Kidney capillary endothelial cell (primary cell): Measurements from ENCODE around the gene SLN.
"Not testable (repeated sequence)": the region's sequence is repeated elsewhere in the genome, so short reads cannot be mapped to it uniquely, and the experiment has no call there.

Experiments used
- DNase-seq: peaks from one replicate; pipeline ENCODE4 v3.0.0-alpha.2; 2018; ENCODE audit warnings: low spot score

SLN gene

DNA sequence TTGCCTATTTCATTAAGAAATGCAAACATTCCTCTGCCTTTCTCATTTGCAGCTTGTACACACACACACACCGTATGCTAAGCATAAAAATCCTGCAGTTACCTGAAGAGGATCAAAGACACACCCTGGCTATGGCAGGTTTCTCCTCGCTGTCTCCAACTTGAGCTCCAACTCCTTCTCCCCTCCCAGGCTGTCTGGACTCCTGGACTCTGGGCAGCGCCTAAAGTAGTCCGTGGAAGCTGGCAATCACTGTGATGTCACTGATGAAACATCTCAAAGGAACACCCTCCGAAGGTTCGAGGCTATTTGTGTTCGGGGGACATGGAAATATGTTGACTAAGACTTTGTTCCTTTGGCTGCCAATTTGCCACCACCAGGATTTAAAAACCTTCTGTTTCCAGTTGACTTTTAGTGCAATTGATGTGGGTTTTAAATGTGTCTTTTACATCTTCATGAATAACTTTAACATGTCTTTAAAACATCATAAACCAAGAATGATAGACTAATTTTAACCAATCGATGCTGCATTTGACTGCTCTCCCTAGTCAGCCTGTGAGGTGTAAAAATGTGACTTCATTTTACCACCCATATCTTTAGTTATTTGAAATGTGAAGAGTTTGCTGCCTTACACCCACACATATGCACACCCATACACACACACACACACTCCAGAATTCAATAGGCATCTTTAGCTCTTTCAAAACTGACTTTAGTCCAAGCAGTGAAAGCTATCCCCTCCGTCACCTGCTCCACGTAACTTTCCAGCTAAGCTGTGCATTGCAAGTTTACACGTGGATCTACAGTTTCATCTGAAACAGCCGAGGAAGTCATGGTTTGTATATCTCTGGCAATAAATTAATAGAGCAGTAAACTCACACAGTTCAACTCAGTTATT lies at the start of gene SLN:
TSS of gene SLN (minus strand) at position 196 of the 895 bp plus-strand sequence.
- DNase-seq, result no peak

- not testable (repeated sequence) for DNase-seq
Measured at GRCh38 chr11:107758719-107759355, 47.0 kb upstream of the SLN start.

GRCh38 chr11:107757661-107758060 lies 45.8 kb upstream of the SLN start:
- no peak for DNase-seq

- DNase-seq, result no peak
Measured at GRCh38 chr11:107756553-107756952, 44.7 kb upstream of the SLN start.

DNA sequence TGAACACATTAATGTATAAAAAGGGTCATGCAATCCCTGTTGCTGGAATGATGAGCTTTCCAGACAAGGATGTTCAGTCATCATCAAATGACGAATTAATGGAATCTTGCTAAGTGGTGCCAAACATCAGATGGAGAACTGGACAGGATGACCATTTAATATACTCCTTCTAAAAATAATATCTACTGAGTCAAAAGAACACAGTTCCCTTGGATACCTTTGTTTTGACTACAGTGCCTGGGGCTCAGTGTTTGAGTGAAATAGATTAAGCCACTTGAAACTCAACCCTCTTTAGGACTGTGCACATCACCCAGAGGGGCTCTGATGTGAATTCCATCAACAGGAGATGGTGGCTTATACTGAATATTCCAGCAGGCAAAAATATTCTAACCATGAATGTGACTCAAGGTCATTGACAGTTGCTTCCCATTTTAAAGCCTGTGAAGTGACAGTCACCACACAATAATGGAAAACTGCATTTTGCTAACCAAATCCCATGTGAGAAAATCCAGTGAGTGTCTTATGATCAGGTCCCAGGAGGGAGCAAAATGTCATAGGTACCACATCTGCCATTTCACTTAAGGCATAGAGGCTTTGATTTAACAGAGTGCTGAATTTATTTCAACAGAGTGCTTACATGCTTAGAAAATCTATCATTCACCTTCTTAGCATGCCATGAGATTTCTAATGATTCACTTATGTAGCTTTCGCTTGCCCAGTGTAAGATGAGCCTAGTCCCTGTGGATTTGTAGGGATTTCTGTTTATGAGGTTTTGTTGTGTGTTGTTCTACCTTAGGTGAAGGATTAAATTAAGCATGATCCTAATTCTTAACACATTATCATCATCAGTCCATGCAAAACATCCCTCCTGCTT lies 41.3 kb upstream of the SLN start:
- DNase-seq, result no peak

GRCh38 chr11:107752508-107752907 lies 40.7 kb upstream of the SLN start:
- no peak for DNase-seq

DNA sequence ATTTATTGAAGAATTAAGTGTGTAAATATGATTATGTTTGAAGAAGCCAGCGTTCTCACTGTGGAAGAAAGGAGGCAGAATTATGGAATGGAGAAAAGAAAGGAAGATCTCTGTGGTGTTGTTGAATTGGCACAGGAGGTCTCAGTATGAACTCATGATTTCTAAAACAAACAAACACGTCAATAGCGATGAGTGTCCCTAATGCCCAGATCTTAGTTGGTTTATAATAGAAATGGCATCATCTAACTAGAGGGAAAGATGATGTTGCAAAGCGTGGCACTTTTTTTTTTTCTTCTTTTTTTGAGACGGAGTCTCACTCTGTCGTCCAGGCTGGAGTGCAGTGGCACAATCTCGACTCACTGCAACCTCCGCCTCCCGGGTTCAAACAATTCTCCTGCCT lies 39.2 kb upstream of the SLN start:
- DNase-seq, result no peak

DNA sequence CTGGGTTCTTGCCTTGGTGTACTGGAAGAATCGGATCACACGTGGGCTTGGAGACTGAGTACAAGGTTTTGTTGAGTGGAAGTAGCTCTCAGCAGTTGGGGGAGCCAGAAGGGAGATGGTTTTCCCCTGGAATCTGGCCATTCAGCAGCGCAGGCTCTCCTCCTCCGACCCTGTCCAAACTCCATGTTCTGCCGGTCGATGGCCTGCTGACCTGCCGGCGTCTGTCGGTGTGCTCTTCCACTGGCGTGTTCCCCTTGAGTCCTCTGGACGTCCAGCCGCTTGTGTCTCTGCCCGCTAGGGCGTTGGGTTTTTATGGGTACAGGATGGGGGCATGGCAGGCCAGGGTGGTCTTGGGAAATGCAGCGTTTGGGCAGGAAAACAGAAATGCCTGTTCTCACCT lies 38.5 kb upstream of the SLN start:
- DNase-seq, result no peak

DNA sequence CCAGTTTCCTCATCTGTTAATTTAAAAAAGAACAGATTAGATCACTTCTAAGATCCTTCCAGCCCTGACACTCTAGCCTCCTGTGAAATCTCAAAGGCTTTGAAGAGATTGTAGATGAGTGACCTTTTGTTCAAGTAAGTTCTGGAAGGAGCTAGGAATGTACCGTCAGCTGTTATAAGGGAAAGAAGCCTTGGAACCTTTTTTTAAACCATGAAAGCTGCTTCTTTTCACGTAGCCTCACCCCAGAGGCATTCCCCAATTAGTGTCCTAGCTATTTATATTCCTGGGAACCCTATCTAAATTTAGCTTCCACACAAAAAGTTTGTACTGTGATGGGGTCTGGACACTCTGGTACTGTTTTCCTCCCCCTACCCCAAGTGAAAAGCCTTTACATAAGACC lies 35.8 kb upstream of the SLN start:
- no peak for DNase-seq

DNA sequence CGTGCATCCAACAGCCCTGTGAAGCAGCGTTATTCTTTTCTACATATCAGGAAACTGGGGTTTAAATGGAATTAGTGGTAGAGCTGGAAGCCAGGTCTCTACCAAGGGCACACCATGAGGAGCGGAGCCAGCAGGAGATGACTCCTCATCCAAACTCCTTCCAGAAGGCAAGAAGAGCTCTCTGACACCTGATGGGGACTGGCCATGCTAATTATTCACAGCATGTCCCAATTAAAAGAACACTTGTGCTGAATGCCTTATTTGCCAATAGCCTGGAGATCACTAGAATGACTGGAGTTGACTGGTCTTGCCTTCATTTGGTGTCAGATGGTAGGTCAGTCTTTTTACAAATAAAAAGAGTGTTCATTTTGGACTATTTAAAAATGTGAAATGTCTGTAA lies 32.9 kb upstream of the SLN start:
- no peak for DNase-seq

GRCh38 chr11:107743191-107743590 lies 31.3 kb upstream of the SLN start:
- no peak for DNase-seq

DNA sequence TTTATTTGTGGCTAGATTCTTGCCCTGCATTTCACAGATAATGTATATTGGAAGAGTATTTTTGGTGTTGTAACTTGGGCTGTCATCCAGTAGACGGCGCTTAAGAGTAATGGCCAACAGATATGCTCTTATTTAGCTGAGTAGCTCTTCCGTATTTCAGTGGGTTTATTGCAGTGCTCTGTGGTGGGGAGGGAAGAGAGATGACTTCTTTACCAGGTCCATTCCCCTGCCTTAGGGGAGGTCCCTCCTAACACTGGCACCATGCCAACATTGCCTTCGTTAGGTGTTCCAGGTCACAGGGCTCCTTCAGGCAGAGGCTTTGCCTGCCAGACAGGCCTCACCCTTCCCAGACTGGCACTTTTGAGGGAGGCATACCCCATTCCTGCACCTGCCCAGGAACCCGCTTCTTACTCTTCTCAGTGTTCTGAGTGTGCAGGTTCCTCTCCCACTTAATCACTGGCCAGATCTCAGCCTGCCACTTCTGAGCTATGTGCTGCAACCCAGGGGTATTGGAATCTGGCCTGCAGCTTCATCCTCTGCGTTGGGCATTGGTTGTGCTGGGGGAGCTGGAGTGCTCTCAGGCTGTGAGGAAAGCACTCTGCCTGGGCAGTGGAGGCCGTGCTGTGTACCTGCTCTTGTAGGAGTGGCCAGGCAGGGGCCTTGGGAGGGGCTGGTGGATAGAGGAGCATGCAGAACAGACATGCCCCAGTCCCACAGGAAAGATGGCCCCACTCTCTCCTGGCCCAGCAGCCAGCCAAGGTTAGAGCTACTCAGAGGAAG lies 29.4 kb upstream of the SLN start:
- DNase-seq, result peak; percentile 23

DNA sequence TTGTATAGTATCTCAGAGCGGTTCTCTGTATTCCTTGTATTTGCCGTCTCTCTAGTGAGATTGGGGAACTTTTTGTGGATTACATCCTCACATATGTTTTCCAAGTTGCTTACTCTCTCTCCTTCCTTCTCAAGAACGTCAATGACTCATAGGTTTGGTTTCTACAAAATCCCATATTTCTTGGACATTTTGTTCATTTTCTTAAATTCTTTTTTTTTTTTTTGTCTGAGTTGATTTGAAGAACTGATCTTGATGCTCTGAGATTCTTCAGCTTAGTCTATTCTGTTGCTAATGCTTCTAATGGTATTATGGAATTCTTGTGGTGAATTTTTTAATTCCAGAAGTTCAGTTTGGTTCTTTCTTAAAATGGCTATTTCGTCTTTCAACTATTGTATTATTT lies 28.4 kb upstream of the SLN start:
- no peak for DNase-seq

DNA sequence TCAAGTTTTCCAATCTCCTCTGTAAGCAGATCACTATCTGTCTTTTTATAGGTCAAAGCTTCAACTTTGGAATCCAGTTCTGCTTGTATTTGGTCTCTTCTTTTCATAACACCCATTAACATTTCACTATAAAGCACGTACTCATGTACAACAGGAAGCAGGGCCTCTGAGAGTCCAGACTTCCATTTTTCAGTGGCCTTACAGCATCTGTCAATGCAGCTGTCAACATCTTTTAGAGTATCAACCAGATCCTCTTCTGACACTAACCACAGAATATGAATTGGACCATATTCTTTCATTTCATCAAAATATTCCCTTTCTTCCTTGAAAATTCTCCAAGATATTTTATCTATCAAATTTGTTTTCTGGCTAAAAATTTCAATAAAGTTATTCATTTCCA lies 24.7 kb upstream of the SLN start:
- no peak for DNase-seq

GRCh38 chr11:107733518-107733917 lies 21.7 kb upstream of the SLN start:
- DNase-seq, result no peak

DNA sequence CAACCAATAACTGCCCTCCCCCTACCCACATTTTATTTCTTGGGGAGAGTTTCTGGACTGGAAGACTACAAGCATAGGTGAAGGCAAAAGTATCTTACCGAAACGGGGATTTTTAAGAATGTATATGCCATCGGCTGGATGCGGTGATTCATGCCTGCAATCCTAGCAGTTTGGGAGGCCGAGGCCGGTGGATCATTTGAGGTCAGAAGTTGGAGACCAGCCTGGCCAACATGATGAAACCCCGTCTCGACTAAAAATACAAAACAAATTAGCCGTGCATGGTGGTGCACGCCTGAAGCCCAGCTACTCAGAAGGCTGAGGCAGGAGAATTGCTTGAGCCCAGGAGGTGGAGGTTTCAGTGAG lies 20.8 kb upstream of the SLN start:
- DNase-seq, result no peak

- no peak for DNase-seq
Measured at GRCh38 chr11:107731941-107732688, 20.3 kb upstream of the SLN start.

GRCh38 chr11:107722662-107723061 lies 10.8 kb upstream of the SLN start:
- no peak for DNase-seq

DNA sequence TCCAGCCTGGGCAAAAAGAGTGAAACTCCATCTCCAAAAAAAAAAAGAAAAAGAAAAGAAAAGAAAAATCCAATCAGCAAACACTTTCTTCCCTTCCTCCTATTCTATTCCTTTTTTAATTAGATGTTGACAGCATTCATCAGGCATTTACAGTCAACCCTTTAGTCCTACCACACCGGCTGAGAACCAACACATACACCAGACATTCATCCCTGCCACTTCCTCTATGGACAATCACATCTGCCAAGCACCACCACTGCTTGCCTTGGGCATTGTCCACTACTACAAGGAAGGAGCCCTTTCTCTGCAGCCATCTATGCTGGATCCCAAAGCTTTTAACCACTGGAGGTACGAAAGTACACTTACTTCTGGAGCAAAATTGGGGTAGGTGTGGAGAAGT lies 9.4 kb upstream of the SLN start:
- no peak for DNase-seq

DNA sequence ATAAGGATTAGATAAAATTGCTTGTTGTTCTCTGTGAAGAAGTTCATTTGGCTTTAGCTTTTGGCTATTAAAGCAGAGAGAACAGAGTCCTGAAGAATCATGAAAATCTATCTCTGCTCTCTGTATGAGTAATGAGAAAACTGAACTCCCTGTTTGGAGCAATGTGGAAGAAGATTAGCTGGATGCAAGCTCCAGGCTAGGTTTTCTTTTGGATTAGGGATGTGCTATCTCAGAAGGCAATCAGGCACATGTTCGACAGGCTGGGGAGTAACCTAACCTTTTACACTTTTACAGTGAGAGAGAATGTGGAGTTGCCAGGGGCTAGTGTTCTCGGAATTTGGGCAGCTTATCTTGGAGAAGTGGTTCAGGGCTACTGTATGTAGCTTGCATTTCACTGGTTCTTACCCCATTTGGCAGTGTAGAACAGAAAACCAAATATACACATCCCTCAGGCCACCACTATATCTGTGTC lies 8.5 kb upstream of the SLN start:
- DNase-seq, result no peak
